Subcutaneous adipose tissue (tissue), 4 donors: ENCODE measurements around the gene PLA2G3. TPM values are rescaled to one million over a fixed set of nuclear protein-coding genes. Genes with fewer than 3 reads are reported as not detected.

Source experiments
- total RNA-seq, 4 donors: library from RNA; depleted of rRNA; stranded (reverse); fragments of >200 nt; gene quantifications; one replicate each; pipeline ENCODE4 v1.1.0, GENCODE V29; 2016
- TF ChIP-seq, protein P1 (sequence below): fragments of 450-650 bp; IDR thresholded peaks from one replicate; pipeline ENCODE4 v1.5.1; 2016; ENCODE audit warnings: low read depth, mild to moderate bottlenecking, control low read depth, antibody characterized with exemption, moderate library complexity

Gene PLA2G3, protein sequence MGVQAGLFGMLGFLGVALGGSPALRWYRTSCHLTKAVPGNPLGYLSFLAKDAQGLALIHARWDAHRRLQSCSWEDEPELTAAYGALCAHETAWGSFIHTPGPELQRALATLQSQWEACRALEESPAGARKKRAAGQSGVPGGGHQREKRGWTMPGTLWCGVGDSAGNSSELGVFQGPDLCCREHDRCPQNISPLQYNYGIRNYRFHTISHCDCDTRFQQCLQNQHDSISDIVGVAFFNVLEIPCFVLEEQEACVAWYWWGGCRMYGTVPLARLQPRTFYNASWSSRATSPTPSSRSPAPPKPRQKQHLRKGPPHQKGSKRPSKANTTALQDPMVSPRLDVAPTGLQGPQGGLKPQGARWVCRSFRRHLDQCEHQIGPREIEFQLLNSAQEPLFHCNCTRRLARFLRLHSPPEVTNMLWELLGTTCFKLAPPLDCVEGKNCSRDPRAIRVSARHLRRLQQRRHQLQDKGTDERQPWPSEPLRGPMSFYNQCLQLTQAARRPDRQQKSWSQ
- total RNA-seq: not detected

- TF ChIP-seq, protein P1, sequence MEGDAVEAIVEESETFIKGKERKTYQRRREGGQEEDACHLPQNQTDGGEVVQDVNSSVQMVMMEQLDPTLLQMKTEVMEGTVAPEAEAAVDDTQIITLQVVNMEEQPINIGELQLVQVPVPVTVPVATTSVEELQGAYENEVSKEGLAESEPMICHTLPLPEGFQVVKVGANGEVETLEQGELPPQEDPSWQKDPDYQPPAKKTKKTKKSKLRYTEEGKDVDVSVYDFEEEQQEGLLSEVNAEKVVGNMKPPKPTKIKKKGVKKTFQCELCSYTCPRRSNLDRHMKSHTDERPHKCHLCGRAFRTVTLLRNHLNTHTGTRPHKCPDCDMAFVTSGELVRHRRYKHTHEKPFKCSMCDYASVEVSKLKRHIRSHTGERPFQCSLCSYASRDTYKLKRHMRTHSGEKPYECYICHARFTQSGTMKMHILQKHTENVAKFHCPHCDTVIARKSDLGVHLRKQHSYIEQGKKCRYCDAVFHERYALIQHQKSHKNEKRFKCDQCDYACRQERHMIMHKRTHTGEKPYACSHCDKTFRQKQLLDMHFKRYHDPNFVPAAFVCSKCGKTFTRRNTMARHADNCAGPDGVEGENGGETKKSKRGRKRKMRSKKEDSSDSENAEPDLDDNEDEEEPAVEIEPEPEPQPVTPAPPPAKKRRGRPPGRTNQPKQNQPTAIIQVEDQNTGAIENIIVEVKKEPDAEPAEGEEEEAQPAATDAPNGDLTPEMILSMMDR: no peak
These were observed at the start of gene PLA2G3 for GRCh38 chr22:31139866-31140716. Gene PLA2G3 (minus strand): TSS chr22:31140508. CDS start chr22:31140354, 154 bp downstream.

DNA sequence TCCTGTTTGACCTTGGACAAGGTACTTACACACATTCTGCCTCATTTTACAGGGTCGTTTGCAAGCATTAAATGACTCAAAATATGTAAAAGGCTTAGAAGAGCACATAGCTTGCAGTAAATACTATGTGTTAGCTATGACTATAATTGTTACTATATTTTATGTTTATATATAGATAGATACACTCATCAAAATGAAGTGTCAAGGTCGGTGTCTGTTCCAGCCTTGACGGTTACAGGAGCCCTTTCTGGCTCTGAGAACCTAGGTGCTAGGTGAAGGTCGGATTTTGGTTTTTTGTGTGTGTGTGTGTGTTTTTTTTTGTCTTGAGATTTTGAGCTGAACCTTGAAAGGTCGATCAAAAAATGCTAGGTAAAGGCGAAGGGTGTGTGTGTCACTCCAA lies 47.3 kb upstream of the PLA2G3 start:
- TF ChIP-seq, protein P1: no peak

DNA sequence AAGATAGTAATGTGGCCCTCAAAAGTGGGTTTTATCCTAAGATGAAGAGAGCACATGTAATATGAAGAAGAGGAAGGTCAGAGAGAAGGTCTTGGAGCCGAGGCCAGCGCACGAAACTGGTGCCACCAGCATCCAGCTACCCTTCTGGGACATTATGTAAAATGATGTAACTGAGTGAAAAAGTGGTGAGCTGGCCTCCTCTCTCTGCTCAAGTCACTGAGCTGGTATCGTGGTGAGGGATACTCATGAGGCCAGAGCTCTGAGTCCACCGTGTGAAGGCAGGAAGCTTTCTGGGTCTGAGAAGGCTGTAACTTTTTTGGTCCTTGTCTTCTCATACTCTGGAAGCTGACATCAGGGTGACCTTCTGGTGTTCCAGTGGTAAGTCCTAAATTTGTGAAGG lies 44.7 kb upstream of the PLA2G3 start:
- TF ChIP-seq, protein P1: no peak

DNA sequence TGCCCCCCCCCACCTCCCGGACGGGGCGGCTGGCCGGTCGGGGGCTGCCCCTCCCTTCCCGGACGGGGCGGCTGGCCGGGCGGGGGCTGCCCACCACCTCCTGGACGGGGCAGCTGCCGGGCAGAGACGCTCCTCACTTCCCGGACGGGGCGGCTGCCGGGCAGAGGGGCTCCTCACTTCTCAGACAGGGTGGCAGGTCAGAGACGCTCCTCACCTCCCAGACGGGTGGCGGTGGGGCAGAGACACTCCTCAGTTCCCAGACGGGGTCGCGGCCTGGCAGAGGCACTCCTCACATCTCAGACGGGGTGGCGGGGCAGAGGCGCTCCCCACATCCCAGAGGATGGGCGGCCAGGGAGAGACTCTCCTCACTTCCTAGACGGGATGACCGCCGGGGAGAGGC lies 43.7 kb upstream of the PLA2G3 start:
- TF ChIP-seq, protein P1: no peak

- TF ChIP-seq, protein P1: no peak
These were observed 39.0 kb upstream of the PLA2G3 start for GRCh38 chr22:31179345-31179744.

GRCh38 chr22:31178859-31179258 lies 38.6 kb upstream of the PLA2G3 start:
- TF ChIP-seq, protein P1: no peak
